Renal cortical epithelial cell (primary cell): ENCODE data around the gene APOD. TPM values are rescaled to one million over a fixed set of nuclear protein-coding genes. Genes with fewer than 3 reads are reported as not detected.
A peak's percentile ranks its signal among the peaks of the same experiment; 100 is the strongest.

Source experiments
- DNase-seq: peaks from one replicate; pipeline ENCODE4 v3.0.0-alpha.2; 2011; ENCODE audit warnings: low read depth
- total RNA-seq: library from RNA; depleted of rRNA; stranded (reverse); fragments of >200 nt; gene quantifications from 2 replicates; pipeline ENCODE4 v1.2.3, GENCODE V29; 2014

APOD gene
- total RNA-seq, 1 donor from 2014 or later: not detected

GRCh38 chr3:195553268-195553667, 30.5 kb downstream of the APOD start:
- no peak for DNase-seq

DNA sequence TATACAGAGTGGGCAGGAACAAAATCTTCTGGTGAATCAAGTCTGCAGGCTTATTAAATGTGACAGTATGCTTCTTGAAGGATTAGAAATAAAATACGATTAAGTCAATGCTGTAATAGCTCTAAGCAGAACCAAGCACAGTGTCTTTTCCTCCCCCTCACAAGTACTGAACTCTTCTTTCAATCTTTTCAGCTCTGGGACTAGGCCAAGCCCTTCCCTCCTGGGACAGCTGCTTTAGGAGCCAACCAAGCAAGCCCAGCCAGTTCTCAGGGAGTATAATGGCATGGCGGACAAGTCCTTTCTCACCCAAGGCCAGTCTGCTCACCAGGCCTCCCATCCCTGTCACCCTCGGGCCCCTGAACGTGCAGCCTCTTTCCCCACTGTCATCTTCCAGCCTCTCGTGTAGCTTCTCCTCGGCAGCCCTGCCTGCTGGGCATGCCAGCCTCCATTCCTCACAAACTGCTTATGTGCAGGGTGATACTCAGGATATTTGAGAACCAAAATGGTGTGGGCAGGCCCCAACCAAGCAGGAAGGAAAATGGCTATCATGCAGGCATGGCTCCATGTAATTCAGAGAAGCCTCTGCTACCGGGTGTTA, 32.3 kb downstream of the APOD start:
- DNase-seq: no peak

DNA sequence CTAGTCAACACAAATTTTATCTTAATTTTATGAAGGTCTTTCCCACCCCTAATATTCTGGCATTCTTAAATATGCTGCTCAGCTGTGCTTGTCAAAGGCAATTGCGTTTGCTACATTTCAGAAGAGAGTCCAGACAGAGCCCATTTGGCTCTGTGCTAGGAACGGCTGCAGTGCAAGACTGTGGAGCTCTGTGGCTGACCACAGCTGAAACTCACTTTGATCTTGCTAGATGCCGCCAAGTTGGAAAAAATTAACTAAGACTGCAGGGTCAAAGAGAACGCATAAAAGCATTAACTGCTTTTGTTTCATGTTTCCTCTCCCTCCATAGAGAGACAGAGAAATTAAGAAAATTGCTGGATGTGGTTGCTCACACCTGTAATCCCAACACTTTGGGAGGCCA, 33.0 kb downstream of the APOD start:
- DNase-seq: peak; percentile 88

DNA sequence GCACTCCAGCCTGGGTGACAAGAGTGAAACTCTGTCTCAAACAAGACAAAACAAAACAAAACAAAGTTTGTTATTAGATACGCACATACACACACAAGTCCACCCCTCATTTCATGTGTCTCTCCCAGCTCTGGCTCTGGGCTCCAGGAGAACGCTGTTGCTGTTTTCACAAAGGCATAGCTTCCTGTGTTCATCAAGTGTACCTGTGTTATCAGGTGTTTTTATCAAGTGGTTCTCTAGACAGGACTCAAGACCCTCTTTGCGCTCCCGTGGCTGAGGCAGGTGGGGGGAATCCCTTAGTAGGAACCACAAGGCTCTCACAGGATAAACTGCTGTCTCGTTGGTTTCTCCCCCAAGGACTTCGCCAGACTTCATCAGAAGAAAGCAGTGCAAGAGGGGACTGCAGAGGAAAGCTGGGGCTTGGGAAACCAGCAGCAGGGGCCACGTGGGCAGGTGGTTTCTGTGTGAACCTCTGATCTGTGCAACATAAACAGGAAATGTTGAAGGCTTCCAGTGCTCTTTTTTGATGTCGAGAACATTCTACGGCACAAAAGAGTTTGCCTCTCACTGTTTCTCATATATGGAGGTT, 33.7 kb downstream of the APOD start:
- DNase-seq: no peak

DNA sequence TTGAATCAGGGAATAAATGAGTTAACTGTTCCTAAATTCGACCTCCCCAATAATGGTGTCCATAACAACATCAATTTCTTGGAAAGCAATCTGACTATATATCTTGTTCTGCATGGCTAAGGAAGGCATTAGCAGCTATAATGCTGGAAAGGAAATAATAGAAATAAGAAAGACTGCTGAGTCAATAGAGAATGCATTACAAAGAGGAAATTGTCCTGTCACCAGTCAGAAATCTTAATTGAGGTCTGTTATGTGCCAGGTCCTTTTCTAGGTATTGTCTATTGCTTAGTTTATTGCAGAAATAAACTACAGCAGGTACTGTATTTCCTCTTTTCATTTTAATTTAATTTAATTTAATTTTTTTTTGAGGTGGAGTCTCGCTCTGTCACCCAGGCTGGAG, 34.8 kb downstream of the APOD start:
- DNase-seq: no peak

DNA sequence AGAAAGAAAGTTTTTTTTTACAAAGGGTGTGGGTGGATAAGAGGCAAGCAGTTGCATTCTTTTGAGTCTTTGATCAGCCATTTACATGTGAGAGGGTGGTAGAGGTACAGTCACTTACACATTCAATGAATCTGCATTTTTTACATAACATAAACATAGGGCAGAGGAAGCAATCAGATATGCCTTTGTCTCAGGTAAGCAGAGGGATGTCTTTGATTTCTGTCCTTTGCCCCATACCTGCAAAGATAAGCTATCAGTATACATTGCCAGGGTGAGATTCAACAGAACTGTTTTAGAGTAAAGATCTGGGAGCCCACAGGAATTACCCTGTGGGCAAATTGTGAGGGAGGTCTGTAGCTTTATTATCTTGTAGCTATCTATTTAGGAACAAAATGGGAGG, 35.2 kb downstream of the APOD start:
- no peak for DNase-seq

- no peak for DNase-seq
Measured at GRCh38 chr3:195548006-195548405, 35.7 kb downstream of the APOD start.

GRCh38 chr3:195546130-195546560, 37.6 kb downstream of the APOD start:
- peak; percentile 96 for DNase-seq

DNA sequence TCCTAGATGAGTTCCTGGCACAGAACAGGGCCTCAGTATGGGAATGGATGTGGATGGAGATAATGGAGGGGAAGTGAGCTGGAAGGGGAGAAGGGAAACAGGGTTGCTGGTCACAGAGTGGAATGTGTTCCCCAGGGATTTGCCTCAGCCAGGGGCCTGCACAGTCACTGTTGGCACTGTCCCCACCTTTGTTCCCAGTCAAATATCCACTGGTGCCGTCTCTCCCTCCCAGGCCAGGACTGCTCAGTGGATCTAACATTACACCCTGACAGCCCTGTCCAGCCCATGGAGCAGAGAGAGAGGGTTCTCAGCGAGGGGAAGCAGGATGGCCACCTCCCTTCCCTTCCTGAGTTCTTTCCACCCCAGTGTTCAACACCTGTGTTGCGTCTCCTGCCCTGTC, 39.1 kb downstream of the APOD start:
- no peak for DNase-seq

DNA sequence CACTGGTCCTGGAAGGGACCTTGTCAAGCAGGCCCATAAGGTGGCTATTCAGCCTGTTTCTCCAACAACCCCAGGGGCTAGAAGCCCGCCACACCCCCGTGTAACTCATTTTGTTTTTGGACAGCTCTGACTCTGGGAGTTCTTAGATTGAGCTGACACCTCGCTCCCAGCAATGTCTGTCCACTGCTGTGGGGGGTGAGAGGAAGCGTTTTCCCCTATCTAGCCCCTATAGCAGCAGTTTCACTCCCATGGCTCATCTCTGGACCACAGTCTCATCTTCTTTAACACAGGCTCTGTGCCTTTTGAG, 39.6 kb downstream of the APOD start:
- no peak for DNase-seq

DNA sequence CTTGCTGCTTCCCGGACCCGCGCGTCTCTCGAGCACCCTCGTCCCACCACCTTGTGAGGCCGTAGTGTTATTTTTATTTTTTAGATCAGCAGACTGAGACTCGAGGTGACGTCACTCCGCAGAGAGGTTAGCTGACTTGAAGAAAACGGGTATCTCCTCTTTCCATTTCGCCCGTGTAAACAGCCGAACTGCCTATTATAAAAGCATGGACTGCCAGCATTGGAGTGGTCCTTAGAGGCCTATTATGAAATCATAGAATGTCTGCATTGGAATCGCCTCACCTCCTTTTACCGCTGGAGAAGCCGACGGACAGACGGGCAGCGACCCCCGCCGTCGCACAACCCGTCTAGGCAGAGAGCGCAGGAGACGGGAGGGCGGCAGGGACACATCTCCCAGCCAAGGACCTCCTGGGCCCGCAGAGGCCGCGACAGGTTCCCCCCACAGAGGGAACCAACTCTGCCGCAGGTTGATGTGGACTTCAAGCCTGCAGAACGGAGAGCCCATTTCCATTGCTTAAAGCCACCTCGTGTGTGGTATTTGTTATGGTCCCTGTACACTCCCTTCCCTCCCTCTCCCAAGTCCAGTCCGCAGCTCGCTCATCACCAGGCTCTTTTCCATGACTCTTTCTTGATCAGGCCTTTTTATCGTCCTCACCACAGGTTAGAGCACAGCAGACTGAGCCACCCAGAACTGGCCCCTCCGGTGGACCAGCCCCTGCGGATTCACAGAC, 40.1 kb downstream of the APOD start:
- no peak for DNase-seq

- DNase-seq: peak; percentile 61
Measured at GRCh38 chr3:195542698-195543499, 40.8 kb downstream of the APOD start, which contains the start of gene PPP1R2. Gene PPP1R2 (minus strand): TSS chr3:195543325. CDS start chr3:195543025, 300 bp downstream.

- no peak for DNase-seq
Measured at GRCh38 chr3:195542316-195542697, 41.4 kb downstream of the APOD start.

GRCh38 chr3:195540511-195540910, 43.2 kb downstream of the APOD start:
- DNase-seq: no peak

DNA sequence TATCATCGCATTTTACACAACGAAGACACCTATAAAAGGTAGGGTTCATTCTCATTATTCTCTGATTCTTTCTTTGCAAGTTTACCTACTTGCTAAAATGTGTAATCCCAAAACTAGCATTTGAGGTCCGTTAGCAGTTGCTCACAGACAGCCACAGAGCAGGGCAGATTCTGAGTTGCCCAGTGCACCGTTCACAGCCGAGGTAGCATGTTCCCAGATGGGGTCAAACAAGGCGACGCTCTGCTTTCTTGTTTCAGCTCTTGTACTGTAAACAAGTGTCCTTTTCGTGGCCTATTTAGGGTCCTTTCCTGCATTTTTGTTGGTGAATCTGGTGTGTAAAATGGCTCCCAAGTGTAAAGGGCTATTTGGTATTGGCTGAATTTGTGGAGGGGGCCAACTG, 43.7 kb downstream of the APOD start:
- no peak for DNase-seq

DNA sequence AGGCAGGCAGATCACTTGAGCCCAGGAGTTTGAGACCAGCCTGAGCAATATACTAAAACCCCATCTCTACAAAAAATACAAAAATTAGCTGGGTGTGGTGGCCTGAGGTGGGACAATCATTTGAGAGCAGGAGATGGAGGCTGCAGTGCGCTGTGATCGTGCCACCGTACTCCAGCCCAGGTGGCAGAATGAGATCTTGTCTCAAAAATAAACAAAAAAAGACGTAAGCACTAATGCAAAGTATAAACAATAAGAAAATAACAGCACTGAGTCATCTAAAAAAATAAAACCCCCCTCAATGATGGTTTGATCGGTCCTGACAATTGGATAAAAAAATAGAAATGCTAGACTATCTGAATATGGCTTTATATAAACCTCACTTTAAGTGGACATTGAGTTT, 44.3 kb downstream of the APOD start:
- DNase-seq: no peak

DNA sequence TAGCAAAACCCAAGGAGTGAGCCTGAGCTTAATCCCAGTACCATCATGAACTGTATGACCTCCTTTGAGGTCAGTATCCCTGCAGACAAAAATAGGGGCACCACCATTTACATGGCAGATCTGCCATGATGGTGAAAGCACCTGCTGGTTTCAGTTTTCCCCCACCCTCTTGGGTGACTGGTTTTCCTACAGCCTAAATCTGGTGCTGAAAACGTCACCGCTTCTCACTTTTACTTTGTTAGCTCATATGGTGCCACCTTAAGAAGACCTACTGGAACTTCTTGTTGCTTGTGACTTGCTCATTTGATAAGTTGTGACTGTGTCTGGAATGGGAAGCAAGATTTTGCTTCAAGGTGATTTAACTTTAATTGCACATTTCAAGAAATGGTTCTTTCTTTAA, 45.7 kb downstream of the APOD start:
- no peak for DNase-seq

GRCh38 chr3:195535293-195535692, 48.4 kb downstream of the APOD start:
- no peak for DNase-seq

DNA sequence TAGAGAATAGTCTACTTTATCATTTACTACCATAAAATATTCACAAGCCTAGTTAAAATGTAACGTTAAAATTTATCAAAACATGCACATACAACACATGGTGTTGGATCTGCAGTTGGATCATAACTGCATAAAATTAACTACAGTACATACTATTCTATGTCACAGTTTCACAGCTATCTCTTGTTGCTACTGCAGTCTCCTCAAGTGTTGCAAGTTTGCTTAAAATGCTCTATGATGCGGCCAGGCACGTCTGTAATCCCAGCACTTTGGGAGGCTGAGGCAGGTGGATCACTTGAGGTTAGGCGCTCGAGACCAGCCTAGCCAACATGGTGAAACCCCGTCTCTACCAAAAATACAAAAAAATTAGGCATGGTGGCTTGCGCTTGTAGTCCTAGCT, 50.9 kb downstream of the APOD start:
- DNase-seq: no peak

- no peak for DNase-seq
Measured at GRCh38 chr3:195532345-195532744, 51.4 kb downstream of the APOD start.

DNA sequence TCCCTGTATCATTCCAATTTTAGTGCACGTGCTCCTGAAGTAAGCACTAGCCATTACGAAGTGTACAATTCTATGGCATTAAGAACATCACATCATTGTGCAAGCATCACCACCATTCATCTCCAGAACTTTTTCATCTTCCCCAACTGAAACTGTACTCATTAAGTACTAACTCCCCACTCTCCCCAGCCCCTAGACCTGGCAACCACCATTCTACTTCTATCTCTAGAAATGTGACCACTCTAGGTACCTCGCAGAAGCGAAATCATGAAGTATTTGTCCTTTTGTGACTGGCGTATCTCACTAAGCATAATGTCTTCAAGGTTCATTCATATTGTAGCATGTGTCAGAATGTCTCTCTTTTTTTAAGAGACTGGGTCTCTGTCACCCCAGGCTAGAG, 52.1 kb downstream of the APOD start:
- no peak for DNase-seq

GRCh38 chr3:195526492-195526891, 57.2 kb downstream of the APOD start:
- no peak for DNase-seq
